Measurements from ENCODE around the gene RABGGTA. TPM values are rescaled to one million over a fixed set of nuclear protein-coding genes. Genes with fewer than 3 reads are reported as not detected.

RABGGTA gene
- total and polyA plus RNA-seq, 2 experiments from 2014 or later, result 29.3 to 34.9 TPM

- H3K9me3 ChIP-seq (ENCODE audit: low read depth), result no peaks in the 10 kb centered on the region
- in situ Hi-C loops (cut with MboI), result no loop called here
- H3K79me2 ChIP-seq (ENCODE audit: insufficient read depth), result peaks cover 5% of the 10 kb centered on the region; the same call in 1 of the 2 replicates
- DNase-seq, result no peak
- TF ChIP-seq EZH2phosphoT487 (IDR thresholded peaks at IDR 0.05; ENCODE audit: insufficient read depth, low read depth) (no peak), EZH2 (IDR thresholded peaks at IDR 0.05; ENCODE audit: insufficient read depth, poor library complexity, severe bottlenecking) (no peak)
- H2AFZ ChIP-seq, result no peak overlapping the region
- no peak overlapping the region for H3K9ac ChIP-seq
- H3K27ac ChIP-seq, result no peak overlapping the region
- H3K4me3 ChIP-seq, result no peak overlapping the region
- no peaks in the 10 kb centered on the region for H4K20me1 ChIP-seq (ENCODE audit: insufficient read depth)
- H3K9me2 ChIP-seq (ENCODE audit: insufficient read depth), result no peaks in the 10 kb centered on the region
- no peaks in the 10 kb centered on the region for H3K4me1 ChIP-seq (ENCODE audit: insufficient read depth)
- H3K36me3 ChIP-seq (ENCODE audit: low read depth), result no peaks in the 10 kb centered on the region
- H3K4me2 ChIP-seq (ENCODE audit: unreplicated experiment), result no peak overlapping the region
- H3K27me3 ChIP-seq (replicated peaks; ENCODE audit: insufficient read depth), result no peaks in the 10 kb centered on the region
- WGBS, 2 experiments (ENCODE audit: low coverage in 1 of 2, low lambda C conversion rate in 2 of 2, missing lambda C conversion rate in 2 of 2), result 86 to 89% methylated on average over 18 of the region's 18 CpGs
- H3F3A ChIP-seq (ENCODE audit: insufficient read depth), result no peaks in the 10 kb centered on the region
Observed at GRCh38 chr14:24266344-24267244, 4.8 kb downstream of the RABGGTA start.

- no peaks in the 10 kb centered on the region for H4K20me1 ChIP-seq (ENCODE audit: insufficient read depth)
- H3K9me2 ChIP-seq (ENCODE audit: insufficient read depth), result no peaks in the 10 kb centered on the region
- no peaks in the 10 kb centered on the region for H3F3A ChIP-seq (ENCODE audit: insufficient read depth)
- 52 to 61% methylated on average over 6 of the region's 6 CpGs for WGBS, 2 experiments (ENCODE audit: low coverage in 1 of 2, low lambda C conversion rate in 2 of 2, missing lambda C conversion rate in 2 of 2)
- no peak overlapping the region for H3K4me3 ChIP-seq
- TF ChIP-seq EZH2 (IDR thresholded peaks at IDR 0.05; ENCODE audit: insufficient read depth, poor library complexity, severe bottlenecking), result no peak
- no peak for TF ChIP-seq EZH2phosphoT487 (IDR thresholded peaks at IDR 0.05; ENCODE audit: insufficient read depth, low read depth)
- no peak overlapping the region for H3K4me2 ChIP-seq (ENCODE audit: unreplicated experiment)
- no peaks in the 10 kb centered on the region for H3K9me3 ChIP-seq (ENCODE audit: low read depth)
- no peak overlapping the region for H3K27ac ChIP-seq
- H3K79me2 ChIP-seq (ENCODE audit: insufficient read depth), result no peaks in the 10 kb centered on the region
- H3K27me3 ChIP-seq (replicated peaks; ENCODE audit: insufficient read depth), result no peaks in the 10 kb centered on the region
- H3K9ac ChIP-seq, result no peak overlapping the region
- DNase-seq, result no peak
- H3K36me3 ChIP-seq (ENCODE audit: low read depth), result no peaks in the 10 kb centered on the region
- no peak overlapping the region for H2AFZ ChIP-seq
- in situ Hi-C loops (cut with MboI), result no loop called here
- peaks cover 2% of the 10 kb centered on the region for H3K4me1 ChIP-seq (ENCODE audit: insufficient read depth)
Observed at GRCh38 chr14:24264298-24264697, 7.1 kb downstream of the RABGGTA start.

DNA sequence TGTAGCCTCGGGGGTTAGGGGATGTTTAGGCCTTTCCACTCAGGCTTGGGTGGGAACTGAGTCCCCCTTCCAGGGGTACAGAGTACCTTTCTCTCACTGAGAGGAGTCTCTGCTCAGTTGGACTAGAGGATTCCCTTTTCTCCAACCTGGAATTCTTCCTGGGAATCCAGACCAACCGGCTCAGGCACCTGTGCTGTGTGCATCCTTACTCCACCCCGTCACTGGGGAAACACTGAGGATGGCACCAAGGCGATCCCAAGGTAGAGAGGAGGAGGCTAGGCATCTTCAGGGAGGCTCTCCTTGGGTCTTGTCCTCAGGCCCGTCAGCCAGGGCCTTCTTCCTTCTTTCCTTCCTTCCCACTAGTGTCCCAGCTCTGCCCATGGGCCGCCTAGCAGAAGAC, 7.5 kb downstream of the RABGGTA start:
- Histone ChIP-seq H3K4me1 (ENCODE audit: insufficient read depth) (peaks cover 7% of the 10 kb centered on the region), H3K9ac (no peak overlapping the region), H3K9me2 (ENCODE audit: insufficient read depth) (no peaks in the 10 kb centered on the region), H3K4me2 (ENCODE audit: unreplicated experiment) (no peak overlapping the region), H2AFZ (no peak overlapping the region), H3K4me3 (no peak overlapping the region), H3K27me3 (replicated peaks; ENCODE audit: insufficient read depth) (no peaks in the 10 kb centered on the region), H4K20me1 (ENCODE audit: insufficient read depth) (no peaks in the 10 kb centered on the region), H3K36me3 (ENCODE audit: low read depth) (no peaks in the 10 kb centered on the region), H3F3A (ENCODE audit: insufficient read depth) (no peaks in the 10 kb centered on the region), H3K79me2 (ENCODE audit: insufficient read depth) (no peaks in the 10 kb centered on the region), H3K27ac (no peak overlapping the region), H3K9me3 (ENCODE audit: low read depth) (no peaks in the 10 kb centered on the region)
- WGBS, 2 experiments (ENCODE audit: low coverage in 1 of 2, low lambda C conversion rate in 2 of 2, missing lambda C conversion rate in 2 of 2), result 65 to 76% methylated on average over 6 of the region's 6 CpGs
- TF ChIP-seq EZH2phosphoT487 (IDR thresholded peaks at IDR 0.05; ENCODE audit: insufficient read depth, low read depth) (no peak), EZH2 (IDR thresholded peaks at IDR 0.05; ENCODE audit: insufficient read depth, poor library complexity, severe bottlenecking) (no peak)
- DNase-seq, result no peak
- in situ Hi-C loops (cut with MboI), result no loop called here

DNA sequence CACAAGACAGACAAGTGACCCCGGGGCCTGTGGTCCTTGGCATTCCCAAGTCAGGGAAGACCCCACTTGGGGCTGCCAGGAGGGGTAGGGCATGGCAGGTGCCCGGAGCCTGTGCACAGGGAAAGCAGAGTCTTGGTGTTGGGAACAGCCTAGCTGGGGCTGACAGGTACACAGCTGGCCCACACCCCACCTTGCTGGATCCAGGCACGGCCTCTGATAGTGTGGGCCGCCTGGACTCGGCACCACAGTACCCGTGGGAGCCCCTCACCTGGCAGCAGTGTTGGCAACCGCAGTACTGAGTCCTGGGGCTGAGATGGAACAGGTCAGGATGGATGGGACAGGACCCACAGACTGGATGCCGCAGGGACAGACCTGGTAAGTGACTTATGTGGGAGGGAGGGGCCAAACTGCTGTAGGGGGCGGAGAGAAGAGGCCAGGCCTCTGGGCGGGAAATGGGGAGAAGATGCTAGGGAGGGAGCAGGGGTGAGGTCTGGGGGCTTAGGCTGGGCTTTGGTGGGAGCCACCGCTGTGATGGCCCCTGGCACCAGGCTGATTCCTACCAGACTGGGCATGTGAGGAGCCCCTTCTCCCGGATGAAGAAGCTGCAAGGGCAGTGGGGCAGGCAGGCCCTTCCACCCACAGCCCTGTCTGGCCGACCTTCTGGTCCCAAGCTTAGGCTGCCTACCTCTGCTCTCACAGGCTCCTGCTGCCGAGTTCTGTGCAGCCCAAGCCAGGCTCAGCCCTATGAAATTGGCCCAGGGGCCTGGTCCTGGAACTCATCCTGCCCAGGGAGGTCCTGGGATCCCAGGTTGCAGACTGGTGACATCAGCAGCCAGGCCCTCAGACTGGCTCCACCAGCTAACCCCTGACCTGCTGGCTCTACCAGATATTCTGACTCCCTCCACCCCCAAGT, 8.3 kb downstream of the RABGGTA start, which contains the start of gene TGM1:
Gene TGM1 (minus strand): TSS at position 357 of the 913 bp plus-strand sequence. CDS start 825 bp downstream, outside the sequence.
- no peak for DNase-seq
- H3K4me2 ChIP-seq (ENCODE audit: unreplicated experiment), result no peak within 1 kb of the TSS
- TF ChIP-seq EZH2phosphoT487 (IDR thresholded peaks at IDR 0.05; ENCODE audit: insufficient read depth, low read depth), result no peak
- H3F3A ChIP-seq (ENCODE audit: insufficient read depth), result no peaks in the 10 kb centered on the region
- H2AFZ ChIP-seq, result no peak within 1 kb of the TSS
- no peak within 1 kb of the TSS for H3K9ac ChIP-seq
- no peaks in the 10 kb centered on the region for H3K9me2 ChIP-seq (ENCODE audit: insufficient read depth)
- no peaks in the 10 kb centered on the region for H3K27me3 ChIP-seq (replicated peaks; ENCODE audit: insufficient read depth)
- H3K4me1 ChIP-seq (ENCODE audit: insufficient read depth), result peaks cover 7% of the 10 kb centered on the region
- no peaks in the 10 kb centered on the region for H3K9me3 ChIP-seq (ENCODE audit: low read depth)
- no peak within 1 kb of the TSS for H3K27ac ChIP-seq
- WGBS, 2 experiments (ENCODE audit: low coverage in 1 of 2, low lambda C conversion rate in 2 of 2, missing lambda C conversion rate in 2 of 2), result 68 to 70% methylated on average over 13 to 14 of the region's 14 CpGs
- no peak within 1 kb of the TSS for H3K4me3 ChIP-seq
- in situ Hi-C loops (cut with MboI), result no loop called here
- no peaks in the 10 kb centered on the region for H3K36me3 ChIP-seq (ENCODE audit: low read depth)
- H4K20me1 ChIP-seq (ENCODE audit: insufficient read depth), result no peaks in the 10 kb centered on the region
- no peaks in the 10 kb centered on the region for H3K79me2 ChIP-seq (ENCODE audit: insufficient read depth)

Data from GM23248 (cell line).